T47D (cell line): Measurements from ENCODE around the gene CCDC136.

Experiments
- DNase-seq, 2 experiments: peaks; one replicate each; pipeline versions ENCODE4 v3.0.0 to v3.0.0-alpha.2; 2011 to 2012; ENCODE audit warnings: low read depth in 1 of 2, low spot score in 1 of 2
- JUND ChIP-seq: IDR thresholded peaks from 2 replicates; pipeline ENCODE4 v1.6.1; 2012; ENCODE audit warnings: low read depth
- in situ Hi-C: cut with HindIII; loops from 2 replicates; pipeline ENCODE4 v1.10.0; 2016; ENCODE audit warnings: low sequenced_read_pairs, low pct_unique_long_range_greater_than_20kb

The CCDC136 gene

GRCh38 chr7:128818694-128819093 is 26.9 kb downstream of the CCDC136 start:
- TF ChIP-seq JUND, result no peak
- DNase-seq, result no peak
- in situ Hi-C loops, result no loop called here

- TF ChIP-seq JUND, result no peak
- in situ Hi-C loops, result no loop called here
- no peak for DNase-seq
Observed at GRCh38 chr7:128821724-128822123, 30.0 kb downstream of the CCDC136 start.

GRCh38 chr7:128826512-128826911 is 34.7 kb downstream of the CCDC136 start:
- in situ Hi-C loops, result no loop called here
- no peak for TF ChIP-seq JUND
- no peak for DNase-seq

GRCh38 chr7:128826916-128827247 is 35.1 kb downstream of the CCDC136 start:
- no peak for DNase-seq
- TF ChIP-seq JUND, result no peak
- in situ Hi-C loops, result no loop called here

- DNase-seq, result no peak
- no peak for TF ChIP-seq JUND
- in situ Hi-C loops, result no loop called here
Observed at GRCh38 chr7:128827248-128827958, 35.6 kb downstream of the CCDC136 start.

- DNase-seq, result no peak
- in situ Hi-C loops, result no loop called here
- TF ChIP-seq JUND, result no peak
Observed at GRCh38 chr7:128827971-128828711, 36.4 kb downstream of the CCDC136 start.

- TF ChIP-seq JUND, result no peak
- in situ Hi-C loops, result no loop called here
- peak; percentile 27 to 38 for DNase-seq
Observed at GRCh38 chr7:128829391-128830166, 37.8 kb downstream of the CCDC136 start.

GRCh38 chr7:128830231-128831177 is 38.7 kb downstream of the CCDC136 start, which contains the start of gene FLNC:
Gene FLNC, plus strand, starts transcription at chr7:128830406. Its CDS starts 232 bp downstream, at chr7:128830638.
- TF ChIP-seq JUND, result no peak
- in situ Hi-C loops, result no loop called here
- peak; percentile 37 to 49 for DNase-seq

- no peak for TF ChIP-seq JUND
- no peak for DNase-seq
- in situ Hi-C loops, result no loop called here
Observed at GRCh38 chr7:128831178-128831993, 39.6 kb downstream of the CCDC136 start.

GRCh38 chr7:128831994-128832879 is 40.5 kb downstream of the CCDC136 start:
- no peak for DNase-seq
- TF ChIP-seq JUND, result no peak
- in situ Hi-C loops, result no loop called here

- TF ChIP-seq JUND, result no peak
- no peak for DNase-seq
- in situ Hi-C loops, result no loop called here
Observed at GRCh38 chr7:128832880-128833147, 41.0 kb downstream of the CCDC136 start.
